HEK293 (cell line): ENCODE data around the gene THY1.

Experiments used
- CTCF ChIA-PET: fragments of 350-600 bp; formaldehyde crosslinking; extraction: SDS; loops from one replicate; lab custom pipeline; 2021; ENCODE audit warnings: antibody characterized with exemption; lab: Yijun Ruan, JAX
- POLR2A ChIA-PET: fragments of 300-600 bp; formaldehyde crosslinking; extraction: SDS; loops from one replicate; lab custom pipeline; 2020; ENCODE audit warnings: antibody characterized with exemption, inconsistent platforms; lab: Yijun Ruan, JAX
- H3K27ac ChIP-seq: fragments of 200-500 bp; sonication (Bioruptor generic); 2 replicates; pipeline ENCODE4 v1.5.1; 2014; ENCODE audit warnings: low read depth, low read length, control low read depth, inconsistent platforms; ENCODE audit errors: extremely low read depth
- H3K36me3 ChIP-seq, 2 experiments: fragments of 200-500 bp in 1 of 2; sonication (Bioruptor generic) in 1 of 2; 1 replicate in 1 of 2; 2 replicates in 1 of 2; pipeline ENCODE4 v1.5.1; 2014 to 2017; ENCODE audit warnings: inconsistent platforms in 2 of 2, low read length in 2 of 2; ENCODE audit not compliant: control insufficient read depth in 2 of 2, insufficient read depth in 1 of 2
- H3K4me1 ChIP-seq: fragments of 200-500 bp; sonication (Bioruptor generic); 2 replicates; pipeline ENCODE4 v1.5.1; 2014; ENCODE audit warnings: mild to moderate bottlenecking, low read length, inconsistent platforms; ENCODE audit not compliant: control insufficient read depth, insufficient read depth
- H3K4me3 ChIP-seq: 2 replicates; pipeline ENCODE4 v1.5.1; 2011; ENCODE audit warnings: low read depth, mild to moderate bottlenecking, control low read depth, low read length, moderate library complexity
- H3K9me3 ChIP-seq: fragments of 200-500 bp; sonication (Bioruptor generic); 2 replicates; pipeline ENCODE4 v1.5.1; 2014; ENCODE audit warnings: low read depth, low read length, inconsistent platforms; ENCODE audit not compliant: control insufficient read depth, insufficient read depth
- KLF16 ChIP-seq: fragments of 450-650 bp; formaldehyde crosslinking; IDR thresholded peaks from 2 replicates; pipeline ENCODE4 v1.5.1; 2017; ENCODE audit warnings: missing biosample characterization, missing genetic modification characterization
- KLF8 ChIP-seq: fragments of 450-650 bp; formaldehyde crosslinking; IDR thresholded peaks from 2 replicates; pipeline ENCODE4 v1.5.1; 2016; ENCODE audit warnings: missing biosample characterization, missing genetic modification characterization
- SCRT1 ChIP-seq: fragments of 450-650 bp; formaldehyde crosslinking; IDR thresholded peaks from 2 replicates; pipeline ENCODE4 v1.5.1; 2016; ENCODE audit warnings: missing biosample characterization, missing genetic modification characterization, borderline replicate concordance
- SP3 ChIP-seq: fragments of 450-650 bp; formaldehyde crosslinking; IDR thresholded peaks from 2 replicates; pipeline ENCODE4 v1.5.1; 2016; ENCODE audit warnings: missing biosample characterization, missing genetic modification characterization
- WT1 ChIP-seq: fragments of 450-650 bp; formaldehyde crosslinking; IDR thresholded peaks from 2 replicates; pipeline ENCODE4 v1.5.1; 2016; ENCODE audit warnings: missing biosample characterization, missing genetic modification characterization
- ZNF133 ChIP-seq: fragments of 450-650 bp; formaldehyde crosslinking; IDR thresholded peaks from 2 replicates; pipeline ENCODE4 v1.5.1; 2016; ENCODE audit warnings: missing biosample characterization, missing genetic modification characterization
- ZNF148 ChIP-seq: fragments of 450-650 bp; formaldehyde crosslinking; IDR thresholded peaks from 2 replicates; pipeline ENCODE4 v1.5.0; 2017; ENCODE audit warnings: missing biosample characterization, missing genetic modification characterization, borderline replicate concordance
- ZNF184 ChIP-seq: fragments of 450-650 bp; IDR thresholded peaks from 2 replicates; pipeline ENCODE4 v1.5.1; 2018; ENCODE audit warnings: missing biosample characterization, mild to moderate bottlenecking, missing genetic modification characterization
- ZNF19 ChIP-seq: fragments of 450-650 bp; formaldehyde crosslinking; IDR thresholded peaks from 2 replicates; pipeline ENCODE4; 2016; ENCODE audit warnings: missing biosample characterization, missing genetic modification characterization, low read depth
- ZNF214 ChIP-seq: fragments of 450-650 bp; formaldehyde crosslinking; IDR thresholded peaks from 2 replicates; pipeline ENCODE4 v1.5.1; 2017; ENCODE audit warnings: missing biosample characterization, mild to moderate bottlenecking, missing genetic modification characterization, borderline replicate concordance
- ZNF398 ChIP-seq: fragments of 450-650 bp; formaldehyde crosslinking; IDR thresholded peaks from 2 replicates; pipeline ENCODE4 v1.5.1; 2017; ENCODE audit warnings: missing biosample characterization, missing genetic modification characterization
- ZNF433 ChIP-seq: fragments of 450-650 bp; formaldehyde crosslinking; IDR thresholded peaks from 2 replicates; pipeline ENCODE4 v1.5.1; 2016; ENCODE audit warnings: missing biosample characterization, missing genetic modification characterization, low read depth
- ZNF610 ChIP-seq: fragments of 450-650 bp; formaldehyde crosslinking; IDR thresholded peaks from 2 replicates; pipeline ENCODE4 v1.5.1; 2016; ENCODE audit warnings: missing biosample characterization, missing genetic modification characterization, borderline replicate concordance
- ZNF626 ChIP-seq: fragments of 450-650 bp; sonication (Bioruptor Pico); formaldehyde crosslinking; IDR thresholded peaks from 2 replicates; pipeline ENCODE4 v1.5.1; 2018; ENCODE audit warnings: missing biosample characterization, missing genetic modification characterization, inconsistent platforms
- ZNF701 ChIP-seq: fragments of 450-650 bp; formaldehyde crosslinking; IDR thresholded peaks from 2 replicates; pipeline ENCODE4 v1.5.1; 2016; ENCODE audit warnings: missing biosample characterization, missing genetic modification characterization
- ZNF747 ChIP-seq: fragments of 450-650 bp; formaldehyde crosslinking; IDR thresholded peaks from 2 replicates; pipeline ENCODE4 v1.5.1; 2016; ENCODE audit warnings: missing biosample characterization, missing genetic modification characterization
- TF ChIP-seq, protein P1 (sequence below): fragments of 450-650 bp; formaldehyde crosslinking; IDR thresholded peaks from 2 replicates; pipeline ENCODE4 v1.5.1; 2016; ENCODE audit warnings: missing biosample characterization, missing genetic modification characterization

The THY1 gene

DNA sequence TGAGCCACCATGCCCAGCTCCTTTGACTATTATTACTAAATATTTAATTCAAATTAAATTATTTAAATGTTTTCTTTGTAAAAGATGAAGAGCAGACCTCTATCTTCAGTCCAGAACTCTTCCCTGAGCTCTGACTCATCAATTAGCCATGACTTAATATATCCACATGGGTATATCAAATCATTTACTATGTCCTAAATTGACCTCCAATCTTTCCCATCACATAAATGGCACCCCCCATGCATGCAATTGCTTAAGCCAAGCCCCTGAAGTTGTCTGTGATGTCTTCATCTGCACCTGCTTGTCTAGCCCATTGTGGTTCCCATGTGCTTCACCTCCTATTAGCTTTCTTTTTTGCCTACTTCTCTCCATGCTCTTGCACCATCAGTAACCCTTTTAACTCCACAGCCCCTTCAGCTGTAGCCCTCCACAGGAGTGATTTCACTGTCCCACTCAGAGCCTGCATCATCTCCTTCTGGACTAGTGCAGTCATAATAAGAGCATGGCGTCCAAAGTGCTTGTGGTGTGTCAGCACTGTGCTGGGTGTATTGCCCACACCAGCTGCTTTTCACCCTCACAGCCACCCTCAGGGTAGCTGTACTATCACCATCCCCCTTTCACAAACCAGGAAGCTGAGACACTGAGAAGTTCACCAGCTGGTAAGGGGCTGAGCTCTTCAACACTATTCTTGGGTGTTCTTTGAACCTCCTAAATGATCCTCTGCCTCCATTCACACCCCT is 11.8 kb upstream of the THY1 start:
- POLR2A ChIA-PET = no interaction called here
- Histone ChIP-seq H3K27ac (no peak overlapping the region), H3K4me3 (no peak overlapping the region), H3K4me1 (no peaks in the 10 kb centered on the region), H3K36me3 (no peaks in the 10 kb centered on the region), H3K9me3 (no peaks in the 10 kb centered on the region)
- TF ChIP-seq ZNF398 (tag by site-specific recombination) = no peak
- no peak for TF ChIP-seq ZNF133 (tag by site-specific recombination)
- no peak for TF ChIP-seq ZNF610 (tag by site-specific recombination)
- no peak for TF ChIP-seq SP3 (tag by site-specific recombination)
- TF ChIP-seq ZNF747 = no peak
- TF ChIP-seq KLF8 = no peak
- TF ChIP-seq ZNF433 (tag by site-specific recombination) = no peak
- TF ChIP-seq ZNF214 = no peak
- TF ChIP-seq, protein P1, sequence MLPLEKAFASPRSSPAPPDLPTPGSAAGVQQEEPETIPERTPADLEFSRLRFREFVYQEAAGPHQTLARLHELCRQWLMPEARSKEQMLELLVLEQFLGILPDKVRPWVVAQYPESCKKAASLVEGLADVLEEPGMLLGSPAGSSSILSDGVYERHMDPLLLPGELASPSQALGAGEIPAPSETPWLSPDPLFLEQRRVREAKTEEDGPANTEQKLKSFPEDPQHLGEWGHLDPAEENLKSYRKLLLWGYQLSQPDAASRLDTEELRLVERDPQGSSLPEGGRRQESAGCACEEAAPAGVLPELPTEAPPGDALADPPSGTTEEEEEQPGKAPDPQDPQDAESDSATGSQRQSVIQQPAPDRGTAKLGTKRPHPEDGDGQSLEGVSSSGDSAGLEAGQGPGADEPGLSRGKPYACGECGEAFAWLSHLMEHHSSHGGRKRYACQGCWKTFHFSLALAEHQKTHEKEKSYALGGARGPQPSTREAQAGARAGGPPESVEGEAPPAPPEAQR (tag by site-specific recombination) = no peak
- CTCF ChIA-PET = interaction anchor here (0.6 to 2.3 kb wide), 3 partner anchors 40 to 294 kb away, joined by 3 to 7 read pairs (median 5); partner anchors contain the start of gene NECTIN1

DNA sequence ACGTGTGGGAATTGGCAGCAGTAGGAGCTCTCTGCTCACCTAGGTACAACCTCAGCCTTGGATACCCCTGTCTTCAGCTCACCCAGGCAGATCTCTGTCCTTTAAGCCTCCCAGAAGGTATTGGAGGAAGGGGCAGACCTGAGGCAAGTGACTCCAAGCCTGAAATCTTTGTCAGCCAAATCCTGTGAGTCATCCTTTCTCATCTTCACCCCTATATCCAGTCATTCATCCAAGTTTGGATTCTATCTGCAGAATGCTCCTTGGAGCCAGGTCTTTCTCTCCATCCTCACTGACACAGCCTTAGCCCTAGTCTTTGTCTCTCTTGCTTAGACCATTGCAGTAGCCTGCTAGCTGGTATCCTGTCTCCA is 10.4 kb upstream of the THY1 start:
- Histone ChIP-seq H3K27ac (no peak overlapping the region), H3K4me3 (no peak overlapping the region), H3K4me1 (no peaks in the 10 kb centered on the region)
- POLR2A ChIA-PET = interaction anchor here (0.7 kb wide), 1 partner anchor 30 kb away, joined by 6 read pairs; no protein-coding TSS in a partner anchor
- TF ChIP-seq ZNF701 (tag by site-specific recombination) (no peak), KLF16 (tag by site-specific recombination) (no peak), SCRT1 (tag by site-specific recombination) (no peak), ZNF148 (tag by site-specific recombination) (no peak), WT1 (tag by site-specific recombination) (no peak), ZNF626 (no peak), ZNF19 (tag by site-specific recombination) (no peak), ZNF184 (tag by site-specific recombination) (no peak), SP3 (tag by site-specific recombination) (no peak)
- TF ChIP-seq, all 188 proteins: peak for 0
- CTCF ChIA-PET = interaction anchor here (0.6 to 2.3 kb wide), 3 partner anchors 42 to 228 kb away, joined by 3 to 7 read pairs (median 3); no protein-coding TSS in a partner anchor
- Histone ChIP-seq H3K36me3 (no peaks in the 10 kb centered on the region), H3K9me3 (no peaks in the 10 kb centered on the region)
